Esophagus muscularis mucosa (tissue), 4 donors: ENCODE results near the gene HBA2.

Experiments
- CTCF ChIP-seq, 3 experiments: fragments of 200-600 bp in 2 of 3; fragments of 450-650 bp in 1 of 3; sonication (generic) in 2 of 3; IDR thresholded peaks; one replicate each; pipeline ENCODE4 v1.5.1; 2017 to 2019; ENCODE audit warnings: antibody characterized with exemption in 3 of 3, mild to moderate bottlenecking in 2 of 3, moderate library complexity in 1 of 3
- EP300 ChIP-seq: sonication (generic); formaldehyde crosslinking; IDR thresholded peaks from one replicate; pipeline ENCODE4 v1.6.1; 2017; ENCODE audit warnings: antibody characterized with exemption
- POLR2A ChIP-seq: fragments of 450-650 bp; IDR thresholded peaks from one replicate; pipeline ENCODE4 v1.6.1; 2017; ENCODE audit warnings: antibody characterized with exemption, moderate library complexity, mild to moderate bottlenecking, low read depth
- POLR2AphosphoS5 ChIP-seq, 2 donors: sonication (generic); formaldehyde crosslinking; IDR thresholded peaks; one replicate each; pipeline ENCODE4 v1.6.1; 2017; ENCODE audit warnings: antibody characterized with exemption in 2 of 2

GRCh38 chr16:189604-190186, 17.0 kb downstream of the HBA2 start:
- no peak for TF ChIP-seq POLR2A
- no peak for TF ChIP-seq CTCF (IDR thresholded peaks at IDR 0.05)
- no peak for TF ChIP-seq POLR2AphosphoS5 (IDR thresholded peaks at IDR 0.05)
- TF ChIP-seq EP300 = no peak
